ENCODE data around the gene MFRP. TPM values are rescaled to one million over a fixed set of nuclear protein-coding genes. Genes with fewer than 3 reads are reported as not detected.
"Not testable (repeated sequence)": the region's sequence is repeated elsewhere in the genome, so short reads cannot be mapped to it uniquely, and the experiment has no call there.

Gene MFRP
- total RNA-seq (under 1 TPM in 1 of 7 donors, not detected in 6; 0.11 TPM), polyA plus RNA-seq (not detected)
- long read RNA-seq, donor 1, result 0 reads
- long read RNA-seq, donor 2, result 0 reads
- long read RNA-seq, donor 3, partial matches to known transcripts, result 0 of 5 reads
- long read RNA-seq, donor 3, other reads (novel, unspliced or antisense), result 5 of 5 reads

DNA sequence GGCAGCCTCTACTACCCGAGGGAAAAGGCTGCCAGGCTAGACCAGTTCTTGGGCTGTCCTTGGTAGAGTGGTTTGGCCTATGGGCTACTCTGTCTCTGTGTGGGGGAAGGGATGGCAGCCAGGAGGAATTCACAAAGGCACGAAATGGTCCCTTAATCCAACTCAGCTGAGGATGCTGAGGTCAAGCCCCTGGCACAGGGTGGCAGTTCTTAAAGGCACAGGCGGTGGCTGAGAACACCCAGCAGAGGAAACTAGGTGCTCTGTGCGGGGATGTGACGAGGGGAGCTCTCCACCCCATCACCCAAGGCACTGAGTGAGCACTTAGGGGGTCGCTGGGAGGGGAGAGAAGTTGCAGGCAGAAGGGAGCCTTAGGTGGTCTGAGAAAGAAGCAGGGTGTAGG, at the start of gene MFRP:
MFRP (minus strand) TSS at position 101 of the 400 bp plus-strand sequence. CDS start 192 bp downstream, outside the sequence.
- TF ChIP-seq POLR2A (IDR thresholded peaks at IDR 0.05) (no peak), EP300 (IDR thresholded peaks at IDR 0.05) (no peak)
- no peak for DNase-seq
- peaks cover 1% of the 10 kb centered on the region for H3K4me1 ChIP-seq (ENCODE audit: insufficient read depth)
- H3K4me3 ChIP-seq, result no peak within 1 kb of the TSS
- no peaks in the 10 kb centered on the region for H3K27me3 ChIP-seq
- no peak within 1 kb of the TSS for H3K27ac ChIP-seq
- WGBS, 3 donors, result 50 to 57% (median 51%) methylated on average over 6 of the region's 6 CpGs
- no peaks in the 10 kb centered on the region for H3K9me3 ChIP-seq
- H3K36me3 ChIP-seq, result no peaks in the 10 kb centered on the region
- intact Hi-C loops (cut with DNase I), result no loop called here

DNA sequence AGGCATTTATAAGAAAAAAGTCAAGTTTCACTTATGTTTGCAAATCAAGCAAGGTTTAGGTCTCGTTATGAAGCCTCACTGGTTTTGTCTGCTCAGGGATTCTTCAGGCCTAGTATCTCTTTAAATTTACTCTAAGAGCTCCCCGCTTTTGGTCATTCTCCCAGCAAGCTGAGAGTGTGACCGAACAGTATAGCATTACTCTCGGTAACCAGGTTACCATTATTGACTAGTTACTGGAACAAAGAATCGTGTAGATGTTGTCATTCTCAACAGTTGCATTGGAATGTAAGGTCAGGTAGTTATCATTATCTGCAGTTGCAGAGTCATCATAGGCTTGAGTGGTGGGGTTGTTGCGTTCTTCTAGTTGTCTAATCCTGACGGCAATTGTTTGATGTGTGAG, 44.8 kb upstream of the MFRP start:
- H3K9me3 ChIP-seq, result no peaks in the 10 kb centered on the region
- TF ChIP-seq POLR2A (IDR thresholded peaks at IDR 0.05), result no peak
- TF ChIP-seq EP300 (IDR thresholded peaks at IDR 0.05), result no peak
- TF ChIP-seq, protein P1, sequence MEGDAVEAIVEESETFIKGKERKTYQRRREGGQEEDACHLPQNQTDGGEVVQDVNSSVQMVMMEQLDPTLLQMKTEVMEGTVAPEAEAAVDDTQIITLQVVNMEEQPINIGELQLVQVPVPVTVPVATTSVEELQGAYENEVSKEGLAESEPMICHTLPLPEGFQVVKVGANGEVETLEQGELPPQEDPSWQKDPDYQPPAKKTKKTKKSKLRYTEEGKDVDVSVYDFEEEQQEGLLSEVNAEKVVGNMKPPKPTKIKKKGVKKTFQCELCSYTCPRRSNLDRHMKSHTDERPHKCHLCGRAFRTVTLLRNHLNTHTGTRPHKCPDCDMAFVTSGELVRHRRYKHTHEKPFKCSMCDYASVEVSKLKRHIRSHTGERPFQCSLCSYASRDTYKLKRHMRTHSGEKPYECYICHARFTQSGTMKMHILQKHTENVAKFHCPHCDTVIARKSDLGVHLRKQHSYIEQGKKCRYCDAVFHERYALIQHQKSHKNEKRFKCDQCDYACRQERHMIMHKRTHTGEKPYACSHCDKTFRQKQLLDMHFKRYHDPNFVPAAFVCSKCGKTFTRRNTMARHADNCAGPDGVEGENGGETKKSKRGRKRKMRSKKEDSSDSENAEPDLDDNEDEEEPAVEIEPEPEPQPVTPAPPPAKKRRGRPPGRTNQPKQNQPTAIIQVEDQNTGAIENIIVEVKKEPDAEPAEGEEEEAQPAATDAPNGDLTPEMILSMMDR (IDR thresholded peaks at IDR 0.05), result no peak
- no peak for DNase-seq
- H3K4me1 ChIP-seq (ENCODE audit: insufficient read depth), result no peaks in the 10 kb centered on the region
- H3K27ac ChIP-seq, result no peak overlapping the region
- H3K4me3 ChIP-seq, result no peak overlapping the region
- H3K36me3 ChIP-seq, result no peaks in the 10 kb centered on the region
- WGBS, 3 donors, result 77 to 87% (median 81%) methylated on average over 7 of the region's 7 CpGs
- H3K27me3 ChIP-seq, result no peaks in the 10 kb centered on the region
- intact Hi-C loops (cut with DNase I), result no loop called here

DNA sequence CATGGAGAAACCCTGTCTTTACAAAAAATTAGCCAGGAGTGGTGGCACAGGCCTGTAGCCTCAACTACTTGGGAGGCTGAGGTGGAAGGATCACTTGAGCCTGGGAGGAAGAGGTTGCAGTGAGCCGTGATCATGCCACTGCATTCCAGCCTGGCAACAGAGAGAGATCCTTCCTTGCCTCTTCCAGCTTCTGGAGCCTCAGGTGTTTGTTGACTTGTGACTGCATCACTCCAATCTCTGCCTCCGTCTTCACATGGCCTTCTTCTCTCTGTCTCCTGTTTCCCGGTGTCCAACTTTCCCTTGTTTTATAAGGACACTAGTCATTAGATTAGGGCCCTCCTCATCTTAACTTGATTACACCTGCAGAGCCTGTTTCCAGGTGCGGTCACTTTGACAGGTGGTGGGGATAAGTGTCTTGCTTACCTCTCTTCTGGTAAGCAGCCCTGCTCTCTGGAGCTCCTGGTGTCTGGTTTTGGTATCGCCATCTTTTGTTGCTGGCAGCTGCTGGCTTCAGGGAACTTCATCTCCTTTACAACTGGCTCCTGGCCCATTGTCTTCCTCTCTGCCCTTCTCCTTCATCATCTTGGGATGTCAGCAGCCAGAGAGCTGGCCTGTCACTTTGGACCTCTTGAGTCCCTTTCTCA, 43.2 kb upstream of the MFRP start:
- Histone ChIP-seq H3K36me3 (no peaks in the 10 kb centered on the region), H3K4me3 (no peak overlapping the region), H3K27ac (no peak overlapping the region), H3K4me1 (ENCODE audit: insufficient read depth) (no peaks in the 10 kb centered on the region), H3K9me3 (no peaks in the 10 kb centered on the region), H3K27me3 (no peaks in the 10 kb centered on the region)
- 73 to 79% (median 74%) methylated on average over 5 of the region's 5 CpGs for WGBS, 3 donors
- intact Hi-C loops (cut with DNase I), result no loop called here
- TF ChIP-seq EP300 (IDR thresholded peaks at IDR 0.05), result no peak
- no peak for DNase-seq

DNA sequence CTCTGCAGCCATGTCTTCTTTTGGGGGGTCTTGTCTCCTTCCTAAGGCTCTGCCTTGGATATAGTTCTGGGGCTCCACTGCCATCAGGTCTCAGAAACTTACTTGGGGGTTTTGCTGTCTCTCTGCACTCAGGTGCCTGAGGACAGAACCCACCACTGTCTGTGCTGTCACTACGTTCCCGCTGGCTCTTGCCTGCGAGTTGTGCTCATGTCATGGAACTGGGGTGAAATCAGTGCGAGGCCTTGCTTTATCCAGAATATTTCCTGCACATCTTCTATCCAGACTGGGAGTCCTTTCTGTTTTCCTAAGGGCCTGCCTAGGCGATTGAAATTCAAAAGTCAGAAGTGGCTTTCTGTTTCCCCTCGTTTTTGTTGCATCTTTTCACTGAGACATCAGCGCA, 41.6 kb upstream of the MFRP start:
- TF ChIP-seq EP300 (IDR thresholded peaks at IDR 0.05) (no peak), POLR2A (IDR thresholded peaks at IDR 0.05) (no peak)
- TF ChIP-seq, protein P1 (IDR thresholded peaks at IDR 0.05), result no peak
- H3K27ac ChIP-seq, result no peak overlapping the region
- no peaks in the 10 kb centered on the region for H3K9me3 ChIP-seq
- intact Hi-C loops (cut with DNase I), result no loop called here
- H3K36me3 ChIP-seq, result no peaks in the 10 kb centered on the region
- no peak for DNase-seq
- no peaks in the 10 kb centered on the region for H3K4me1 ChIP-seq (ENCODE audit: insufficient read depth)
- no peaks in the 10 kb centered on the region for H3K27me3 ChIP-seq
- 91 to 92% (median 91%) methylated on average over 7 of the region's 7 CpGs for WGBS, 3 donors
- H3K4me3 ChIP-seq, result no peak overlapping the region

DNA sequence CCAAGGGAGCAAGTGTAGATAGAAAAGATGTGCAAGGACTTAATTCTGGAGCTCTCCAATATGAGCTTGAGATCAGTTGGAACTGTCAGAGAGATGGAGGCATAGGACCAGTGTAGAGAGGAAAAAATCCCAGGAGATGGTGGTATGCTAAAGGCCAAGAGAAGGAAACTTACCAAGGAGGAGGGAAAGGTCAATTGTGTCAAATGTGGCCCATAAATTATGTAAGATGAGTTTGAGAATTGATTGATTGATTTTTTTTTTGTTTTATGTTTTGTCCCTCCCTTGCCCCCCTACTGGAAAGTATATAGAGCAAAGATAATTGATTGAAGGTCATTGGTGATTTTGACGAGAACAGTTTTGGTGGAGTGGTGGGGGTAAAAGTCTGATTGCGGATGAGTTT, 37.8 kb upstream of the MFRP start:
- 68 to 81% (median 73%) methylated on average over 2 of the region's 2 CpGs for WGBS, 3 donors
- Histone ChIP-seq H3K4me1 (ENCODE audit: insufficient read depth) (peaks cover 10% of the 10 kb centered on the region), H3K27me3 (no peaks in the 10 kb centered on the region), H3K4me3 (no peak overlapping the region), H3K9me3 (no peaks in the 10 kb centered on the region), H3K27ac (no peak overlapping the region), H3K36me3 (no peaks in the 10 kb centered on the region)
- no peak for DNase-seq
- intact Hi-C loops (cut with DNase I), result no loop called here
- TF ChIP-seq POLR2A (IDR thresholded peaks at IDR 0.05) (no peak), EP300 (IDR thresholded peaks at IDR 0.05) (no peak)
- TF ChIP-seq, protein P1 (IDR thresholded peaks at IDR 0.05), result no peak

DNA sequence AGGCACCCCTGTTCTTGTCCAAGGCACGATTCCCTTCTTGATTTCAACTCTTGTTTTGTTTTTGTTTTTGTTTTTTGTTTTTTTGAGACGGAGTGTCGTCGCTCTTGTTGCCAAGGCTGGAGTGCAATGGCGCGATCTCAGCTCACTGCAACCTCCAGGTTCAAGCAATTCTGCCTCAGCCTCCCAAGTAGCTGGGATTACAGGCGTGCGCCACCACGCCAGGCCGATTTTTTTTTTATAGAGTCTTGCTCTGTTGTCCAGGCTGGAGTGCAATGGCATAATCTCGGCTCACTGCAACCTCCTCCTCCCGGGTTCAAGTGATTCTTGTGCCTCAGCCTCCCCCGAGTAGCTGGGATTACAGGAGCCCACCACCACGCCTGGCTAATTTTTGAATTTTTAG, 36.0 kb upstream of the MFRP start:
- DNase-seq; H3K4me3 ChIP-seq; H3K27me3 ChIP-seq; H3K36me3 ChIP-seq; intact Hi-C loops (cut with DNase I); H3K27ac ChIP-seq; H3K9me3 ChIP-seq; H3K4me1 ChIP-seq (ENCODE audit: insufficient read depth): not testable (repeated sequence)
- WGBS, 3 donors, result 78 to 86% (median 79%) methylated on average over 14 of the region's 14 CpGs

Data from ovary (tissue), 10 donors.